GM12872 (cell line): ENCODE results near the gene GPSM3.

Experiments
- CTCF ChIP-seq: IDR thresholded peaks from 3 replicates; pipeline ENCODE4 v1.5.1; 2011; ENCODE audit warnings: low read depth, mild to moderate bottlenecking, low read length, moderate library complexity; ENCODE audit not compliant: insufficient read depth

Gene GPSM3

GRCh38 chr6:32176476-32177182, 15.8 kb downstream of the GPSM3 start:
- no peak for TF ChIP-seq CTCF

GRCh38 chr6:32175711-32176475, 16.6 kb downstream of the GPSM3 start, which contains the start of gene AGPAT1:
Gene AGPAT1 (minus strand): TSS chr6:32176084. CDS start chr6:32171496, 4,588 bp downstream.
- no peak for TF ChIP-seq CTCF

- TF ChIP-seq CTCF: no peak
These were observed 17.1 kb downstream of the GPSM3 start for GRCh38 chr6:32175322-32175710.

- no peak for TF ChIP-seq CTCF
These were observed 18.0 kb downstream of the GPSM3 start for GRCh38 chr6:32174416-32174815.

- TF ChIP-seq CTCF: no peak
These were observed 19.3 kb downstream of the GPSM3 start for GRCh38 chr6:32173051-32173727.

- no peak for TF ChIP-seq CTCF
These were observed 21.2 kb downstream of the GPSM3 start for GRCh38 chr6:32171234-32171633.

- no peak for TF ChIP-seq CTCF
These were observed 22.1 kb downstream of the GPSM3 start for GRCh38 chr6:32170294-32170693.
